Left ventricle myocardium inferior (tissue), 1 donor: ENCODE measurements around the gene FCGR3A. TPM values are rescaled to one million over a fixed set of nuclear protein-coding genes. Genes with fewer than 3 reads are reported as not detected.
"Not testable (repeated sequence)": the region's sequence is repeated elsewhere in the genome, so short reads cannot be mapped to it uniquely, and the experiment has no call there.

Experiments used
- DNase-seq: peaks from one replicate; pipeline ENCODE4 v3.0.0-alpha.2; 2020
- H3K27ac ChIP-seq: fragments of 200-600 bp; replicated peaks from 2 replicates; pipeline ENCODE4 v1.8.0; 2021
- H3K27me3 ChIP-seq: fragments of 200-600 bp; 2 replicates; pipeline ENCODE4 v1.8.0; 2021; ENCODE audit warnings: low read depth
- H3K36me3 ChIP-seq: fragments of 200-600 bp; 2 replicates; pipeline ENCODE4 v1.8.0; 2021
- H3K4me1 ChIP-seq: fragments of 200-600 bp; 2 replicates; pipeline ENCODE4 v1.8.0; 2021
- H3K4me3 ChIP-seq: fragments of 200-600 bp; 2 replicates; pipeline ENCODE4 v1.8.0; 2021; ENCODE audit warnings: mild to moderate bottlenecking, moderate library complexity
- H3K9me3 ChIP-seq: fragments of 200-600 bp; replicated peaks from 2 replicates; pipeline ENCODE4 v1.8.0; 2021
- intact Hi-C: fragments of 100-400 bp; cut with micrococcal nuclease; formaldehyde crosslinking; loops from one replicate; pipeline ENCODE4 v1.11.0; 2022
- total RNA-seq: library from RNA; stranded (reverse); fragmentation: NEBNext Ultra II Directional; extraction: Animal tissue kit (Norgen Biotek cat#: 25700); gene quantifications from one replicate; pipeline ENCODE4 v1.2.1, GENCODE V29; 2021
- TF ChIP-seq, protein P1 (sequence below): fragments of 200-600 bp; IDR thresholded peaks from 2 replicates; pipeline ENCODE4 v1.8.0; 2021; ENCODE audit warnings: antibody characterized with exemption, mild to moderate bottlenecking, borderline replicate concordance
- donor health status: DM: no; HTN: yes; CAD: no; lungs with severe emphysema.

Gene FCGR3A
- total RNA-seq, 1 donor from 2014 or later = 15.0 TPM

DNA sequence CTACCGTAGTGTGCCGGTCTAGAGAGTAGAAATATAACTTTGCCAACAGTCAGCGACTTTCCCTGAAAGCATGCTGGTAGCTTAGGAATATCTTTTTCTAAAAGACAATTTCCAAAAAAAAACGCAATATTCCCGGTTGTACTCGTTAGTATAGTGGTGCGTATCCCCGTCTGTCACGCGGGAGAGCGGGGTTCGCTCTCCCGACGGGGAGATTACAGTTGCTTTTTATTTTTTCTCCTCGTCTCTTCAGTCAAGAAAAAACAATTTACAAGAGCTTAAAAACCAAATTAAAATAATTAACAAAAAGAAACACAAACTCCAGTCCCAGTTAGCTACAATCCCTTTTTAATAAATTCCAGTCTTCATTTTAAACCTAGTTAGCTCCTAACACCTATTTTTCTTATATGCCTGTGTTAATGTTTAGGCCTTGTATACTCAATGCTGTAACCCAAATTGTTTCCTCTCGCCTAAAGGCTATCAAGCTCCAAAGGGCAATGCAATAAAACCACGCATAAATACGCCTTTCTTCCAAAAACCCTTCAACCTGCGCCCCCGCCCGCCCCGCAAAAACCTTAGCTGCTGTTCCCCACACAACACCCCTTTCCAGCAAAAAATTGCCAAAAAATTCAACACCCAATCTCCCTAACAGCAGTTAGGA is 17.5 kb downstream of the FCGR3A start:
- H3K4me3 ChIP-seq = peak overlapping the region; percentile 86
- H3K27me3 ChIP-seq = no peaks in the 10 kb centered on the region
- H3K4me1 ChIP-seq = peaks cover 20% of the 10 kb centered on the region
- peaks cover 4% of the 10 kb centered on the region for H3K9me3 ChIP-seq
- H3K27ac ChIP-seq = peak overlapping the region; percentile 88
- TF ChIP-seq, protein P1, sequence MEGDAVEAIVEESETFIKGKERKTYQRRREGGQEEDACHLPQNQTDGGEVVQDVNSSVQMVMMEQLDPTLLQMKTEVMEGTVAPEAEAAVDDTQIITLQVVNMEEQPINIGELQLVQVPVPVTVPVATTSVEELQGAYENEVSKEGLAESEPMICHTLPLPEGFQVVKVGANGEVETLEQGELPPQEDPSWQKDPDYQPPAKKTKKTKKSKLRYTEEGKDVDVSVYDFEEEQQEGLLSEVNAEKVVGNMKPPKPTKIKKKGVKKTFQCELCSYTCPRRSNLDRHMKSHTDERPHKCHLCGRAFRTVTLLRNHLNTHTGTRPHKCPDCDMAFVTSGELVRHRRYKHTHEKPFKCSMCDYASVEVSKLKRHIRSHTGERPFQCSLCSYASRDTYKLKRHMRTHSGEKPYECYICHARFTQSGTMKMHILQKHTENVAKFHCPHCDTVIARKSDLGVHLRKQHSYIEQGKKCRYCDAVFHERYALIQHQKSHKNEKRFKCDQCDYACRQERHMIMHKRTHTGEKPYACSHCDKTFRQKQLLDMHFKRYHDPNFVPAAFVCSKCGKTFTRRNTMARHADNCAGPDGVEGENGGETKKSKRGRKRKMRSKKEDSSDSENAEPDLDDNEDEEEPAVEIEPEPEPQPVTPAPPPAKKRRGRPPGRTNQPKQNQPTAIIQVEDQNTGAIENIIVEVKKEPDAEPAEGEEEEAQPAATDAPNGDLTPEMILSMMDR = no peak
- intact Hi-C loops = no loop called here
- DNase-seq = no peak
- H3K36me3 ChIP-seq = no peaks in the 10 kb centered on the region

DNA sequence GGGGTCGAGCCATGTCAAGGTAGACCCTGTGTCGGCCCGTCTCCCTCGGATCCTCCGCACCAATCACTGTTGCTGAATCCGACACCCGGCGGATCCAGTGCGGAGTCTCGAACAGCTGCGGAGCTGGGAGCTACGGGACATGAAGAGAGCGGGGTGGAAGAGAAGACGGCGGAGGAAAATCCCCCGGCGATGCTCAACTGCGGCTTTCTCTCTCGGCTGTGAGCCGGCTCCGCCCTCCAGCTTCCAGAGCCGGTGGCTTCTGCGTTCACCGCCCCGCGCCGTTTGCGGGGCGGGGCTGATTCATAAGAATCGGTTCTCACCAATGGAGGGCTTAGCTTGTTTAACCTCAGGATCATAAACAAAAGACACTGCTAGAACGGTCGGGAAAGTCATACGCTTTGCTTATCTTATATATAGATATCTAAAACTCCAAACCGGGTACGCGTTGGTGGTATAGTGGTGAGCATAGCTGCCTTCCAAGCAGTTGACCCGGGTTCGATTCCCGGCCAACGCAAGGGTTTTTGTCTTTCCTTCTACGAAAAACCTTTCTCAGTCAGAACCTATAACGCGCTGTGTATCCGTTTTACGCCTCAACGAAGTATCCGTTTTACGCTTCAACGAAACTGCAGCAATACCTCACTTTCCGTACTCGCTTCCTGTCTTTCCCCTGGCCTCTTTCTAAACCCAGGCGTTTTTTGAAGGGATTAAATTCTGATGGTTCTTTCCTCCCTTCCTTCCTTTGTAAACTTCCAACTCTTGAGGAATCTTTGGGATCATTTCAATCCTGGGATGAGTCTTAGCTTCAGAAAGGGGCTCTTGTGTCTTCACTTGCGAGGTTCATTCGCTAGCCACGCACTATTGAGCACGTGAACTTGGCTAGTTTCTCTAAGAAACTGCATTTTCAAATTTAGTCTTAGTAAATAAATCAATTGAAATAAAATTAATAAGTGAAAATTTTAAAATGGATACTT is 18.7 kb downstream of the FCGR3A start:
- H3K36me3 ChIP-seq, intact Hi-C loops, H3K9me3 ChIP-seq, H3K27me3 ChIP-seq: not testable (repeated sequence)
- peak; percentile 83 for DNase-seq
- Histone ChIP-seq H3K27ac (peak overlapping the region; percentile 88), H3K4me3 (peak overlapping the region; percentile 86), H3K4me1 (peaks cover 20% of the 10 kb centered on the region)

DNA sequence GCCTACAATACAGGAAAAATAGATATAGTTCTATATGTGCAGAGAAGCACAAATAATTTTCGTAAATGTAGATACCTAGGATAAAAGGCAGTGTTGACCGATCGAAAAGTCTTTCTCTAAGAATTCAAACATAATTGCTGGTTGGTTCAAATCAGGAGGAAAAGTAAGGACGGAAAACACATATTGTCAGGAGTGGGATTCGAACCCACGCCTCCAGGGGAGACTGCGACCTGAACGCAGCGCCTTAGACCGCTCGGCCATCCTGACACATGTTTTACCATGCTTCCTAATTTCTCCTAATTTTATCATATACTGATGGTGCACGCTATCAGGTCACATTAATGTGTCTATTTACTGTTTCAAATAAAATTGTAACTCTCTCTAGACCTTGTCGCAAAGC is 19.5 kb downstream of the FCGR3A start:
- H3K36me3 ChIP-seq, intact Hi-C loops, H3K9me3 ChIP-seq, H3K27me3 ChIP-seq: not testable (repeated sequence)
- DNase-seq = peak; percentile 56
- H3K4me1 ChIP-seq = peaks cover 20% of the 10 kb centered on the region
- peak overlapping the region; percentile 88 for H3K27ac ChIP-seq
- H3K4me3 ChIP-seq = peak overlapping the region; percentile 86

DNA sequence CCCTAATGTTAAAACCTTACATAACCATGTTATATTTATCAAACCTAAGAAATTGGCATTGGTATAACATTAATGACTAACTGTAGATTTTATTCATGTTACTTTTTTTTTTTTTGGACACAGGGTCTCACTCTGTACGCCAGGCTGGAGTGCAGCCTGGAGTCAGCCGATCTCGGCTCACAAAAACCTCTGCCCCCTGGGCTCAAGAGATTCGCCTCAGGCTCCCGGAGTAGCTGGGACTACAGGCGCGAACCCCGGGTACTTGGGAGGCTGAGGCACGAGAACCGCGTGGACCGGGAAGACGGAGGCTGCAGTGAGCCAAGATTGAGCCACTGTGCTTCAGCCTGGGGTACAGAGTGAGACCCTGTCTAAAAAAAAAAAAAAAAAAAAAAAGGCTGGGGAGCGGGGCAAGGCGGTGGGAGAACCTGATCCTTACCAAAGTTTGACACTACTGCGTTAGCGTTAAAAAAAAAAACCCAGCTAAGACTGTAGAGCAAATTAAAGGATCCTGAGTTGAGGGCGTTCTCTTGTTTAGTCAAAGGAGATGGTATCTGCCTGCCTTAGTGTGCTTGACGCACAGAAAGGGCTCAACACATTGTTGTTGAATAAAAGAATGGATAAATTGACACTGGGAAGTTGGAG is 20.0 kb downstream of the FCGR3A start:
- H3K36me3 ChIP-seq, H3K27me3 ChIP-seq, H3K9me3 ChIP-seq, intact Hi-C loops, DNase-seq: not testable (repeated sequence)
- H3K4me3 ChIP-seq = peak overlapping the region; percentile 86
- peak overlapping the region; percentile 88 for H3K27ac ChIP-seq
- H3K4me1 ChIP-seq = peaks cover 24% of the 10 kb centered on the region

DNA sequence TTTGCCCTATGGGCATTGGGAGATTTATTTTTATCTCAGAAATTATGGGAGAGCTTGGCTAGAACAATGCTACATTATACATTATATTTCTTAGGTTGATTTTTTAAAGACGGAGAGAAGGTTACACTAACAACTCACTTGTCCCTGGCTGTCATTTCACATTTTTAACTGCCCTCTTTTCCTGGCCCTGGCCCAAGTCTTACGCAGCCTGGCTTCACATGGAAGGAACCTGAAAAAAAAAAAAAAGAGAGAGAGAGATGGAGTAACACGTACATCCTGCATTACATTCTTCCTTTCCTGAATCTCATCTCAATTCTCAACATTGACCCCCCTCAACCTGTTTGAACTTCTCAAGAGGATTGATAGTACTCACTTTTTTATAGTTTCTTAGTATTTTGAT is 21.1 kb downstream of the FCGR3A start:
- H3K27me3 ChIP-seq, H3K9me3 ChIP-seq, intact Hi-C loops, H3K4me3 ChIP-seq, H3K36me3 ChIP-seq, H3K27ac ChIP-seq: not testable (repeated sequence)
- peak; percentile 58 for DNase-seq
- peaks cover 24% of the 10 kb centered on the region for H3K4me1 ChIP-seq

DNA sequence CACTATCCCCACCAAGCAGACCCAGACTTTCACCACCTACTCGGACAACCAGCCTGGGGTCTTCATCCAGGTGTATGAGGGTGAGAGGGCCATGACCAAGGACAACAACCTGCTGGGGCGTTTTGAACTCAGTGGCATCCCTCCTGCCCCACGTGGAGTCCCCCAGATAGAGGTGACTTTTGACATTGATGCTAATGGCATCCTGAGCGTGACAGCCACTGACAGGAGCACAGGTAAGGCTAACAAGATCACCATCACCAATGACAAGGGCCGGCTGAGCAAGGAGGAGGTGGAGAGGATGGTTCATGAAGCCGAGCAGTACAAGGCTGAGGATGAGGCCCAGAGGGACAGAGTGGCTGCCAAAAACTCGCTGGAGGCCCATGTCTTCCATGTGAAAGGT is 23.7 kb downstream of the FCGR3A start:
- H3K27ac ChIP-seq, H3K4me3 ChIP-seq, H3K27me3 ChIP-seq, intact Hi-C loops, H3K9me3 ChIP-seq, H3K36me3 ChIP-seq, DNase-seq: not testable (repeated sequence)
- H3K4me1 ChIP-seq = peaks cover 13% of the 10 kb centered on the region

DNA sequence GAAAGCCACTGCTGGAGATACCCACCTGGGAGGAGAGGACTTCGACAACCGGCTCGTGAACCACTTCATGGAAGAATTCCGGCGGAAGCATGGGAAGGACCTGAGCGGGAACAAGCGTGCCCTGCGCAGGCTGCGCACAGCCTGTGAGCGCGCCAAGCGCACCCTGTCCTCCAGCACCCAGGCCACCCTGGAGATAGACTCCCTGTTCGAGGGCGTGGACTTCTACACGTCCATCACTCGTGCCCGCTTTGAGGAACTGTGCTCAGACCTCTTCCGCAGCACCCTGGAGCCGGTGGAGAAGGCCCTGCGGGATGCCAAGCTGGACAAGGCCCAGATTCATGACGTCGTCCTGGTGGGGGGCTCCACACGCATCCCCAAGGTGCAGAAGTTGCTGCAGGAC is 24.3 kb downstream of the FCGR3A start:
- H3K27ac ChIP-seq = peak overlapping the region; percentile 44

DNA sequence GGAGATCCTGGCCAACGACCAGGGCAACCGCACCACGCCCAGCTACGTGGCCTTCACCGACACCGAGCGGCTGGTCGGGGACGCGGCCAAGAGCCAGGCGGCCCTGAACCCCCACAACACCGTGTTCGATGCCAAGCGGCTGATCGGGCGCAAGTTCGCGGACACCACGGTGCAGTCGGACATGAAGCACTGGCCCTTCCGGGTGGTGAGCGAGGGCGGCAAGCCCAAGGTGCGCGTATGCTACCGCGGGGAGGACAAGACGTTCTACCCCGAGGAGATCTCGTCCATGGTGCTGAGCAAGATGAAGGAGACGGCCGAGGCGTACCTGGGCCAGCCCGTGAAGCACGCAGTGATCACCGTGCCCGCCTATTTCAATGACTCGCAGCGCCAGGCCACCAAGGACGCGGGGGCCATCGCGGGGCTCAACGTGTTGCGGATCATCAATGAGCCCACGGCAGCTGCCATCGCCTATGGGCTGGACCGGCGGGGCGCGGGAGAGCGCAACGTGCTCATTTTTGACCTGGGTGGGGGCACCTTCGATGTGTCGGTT is 24.8 kb downstream of the FCGR3A start:
- H3K9me3 ChIP-seq, H3K27me3 ChIP-seq, H3K36me3 ChIP-seq, H3K4me1 ChIP-seq, DNase-seq, intact Hi-C loops: not testable (repeated sequence)
- Histone ChIP-seq H3K4me3 (peak overlapping the region; percentile 70), H3K27ac (peak overlapping the region; percentile 44)

More for the DNA sequence above, 24.3 kb downstream of the FCGR3A start:
- peaks cover 13% of the 10 kb centered on the region for H3K4me1 ChIP-seq
- H3K9me3 ChIP-seq, intact Hi-C loops, DNase-seq, H3K36me3 ChIP-seq, H3K27me3 ChIP-seq: not testable (repeated sequence)
- peak overlapping the region; percentile 70 for H3K4me3 ChIP-seq

DNA sequence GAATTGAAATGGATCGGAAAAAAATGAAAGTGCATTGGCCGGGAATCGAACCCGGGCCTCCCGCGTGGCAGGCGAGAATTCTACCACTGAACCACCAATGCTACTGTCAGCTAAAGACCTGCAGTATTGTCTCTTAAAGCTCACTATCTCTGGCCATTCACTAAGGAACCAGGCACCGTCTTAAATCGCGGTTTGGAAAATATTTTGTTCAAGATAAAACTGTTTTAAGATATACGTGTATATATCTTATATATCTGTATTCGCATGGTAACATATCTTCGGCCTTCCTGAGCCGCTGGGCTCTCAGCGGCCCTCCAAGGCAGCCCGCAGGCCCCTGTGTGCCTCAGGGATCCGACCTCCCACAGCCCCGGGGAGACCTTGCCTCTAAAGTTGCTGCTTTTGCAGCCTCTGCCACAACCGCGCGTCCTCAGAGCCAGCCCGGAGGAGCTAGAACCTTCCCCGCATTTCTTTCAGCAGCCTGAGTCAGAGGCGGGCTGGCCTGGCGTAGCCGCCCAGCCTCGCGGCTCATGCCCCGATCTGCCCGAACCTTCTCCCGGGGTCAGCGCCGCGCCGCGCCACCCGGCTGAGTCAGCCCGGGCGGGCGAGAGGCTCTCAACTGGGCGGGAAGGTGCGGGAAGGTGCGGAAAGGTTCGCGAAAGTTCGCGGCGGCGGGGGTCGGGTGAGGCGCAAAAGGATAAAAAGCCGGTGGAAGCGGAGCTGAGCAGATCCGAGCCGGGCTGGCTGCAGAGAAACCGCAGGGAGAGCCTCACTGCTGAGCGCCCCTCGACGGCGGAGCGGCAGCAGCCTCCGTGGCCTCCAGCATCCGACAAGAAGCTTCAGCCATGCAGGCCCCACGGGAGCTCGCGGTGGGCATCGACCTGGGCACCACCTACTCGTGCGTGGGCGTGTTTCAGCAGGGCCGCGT is 25.5 kb downstream of the FCGR3A start, which contains the start of gene HSPA6:
TSS of gene HSPA6 (plus strand) at position 724 of the 925 bp plus-strand sequence. CDS start at position 843, 119 bp downstream.
- DNase-seq = peak; percentile 47
- peak within 1 kb of the TSS; percentile 70 for H3K4me3 ChIP-seq
- H3K9me3 ChIP-seq, H3K36me3 ChIP-seq, intact Hi-C loops, H3K4me1 ChIP-seq, H3K27me3 ChIP-seq: not testable (repeated sequence)
- peak within 1 kb of the TSS; percentile 73 for H3K27ac ChIP-seq

DNA sequence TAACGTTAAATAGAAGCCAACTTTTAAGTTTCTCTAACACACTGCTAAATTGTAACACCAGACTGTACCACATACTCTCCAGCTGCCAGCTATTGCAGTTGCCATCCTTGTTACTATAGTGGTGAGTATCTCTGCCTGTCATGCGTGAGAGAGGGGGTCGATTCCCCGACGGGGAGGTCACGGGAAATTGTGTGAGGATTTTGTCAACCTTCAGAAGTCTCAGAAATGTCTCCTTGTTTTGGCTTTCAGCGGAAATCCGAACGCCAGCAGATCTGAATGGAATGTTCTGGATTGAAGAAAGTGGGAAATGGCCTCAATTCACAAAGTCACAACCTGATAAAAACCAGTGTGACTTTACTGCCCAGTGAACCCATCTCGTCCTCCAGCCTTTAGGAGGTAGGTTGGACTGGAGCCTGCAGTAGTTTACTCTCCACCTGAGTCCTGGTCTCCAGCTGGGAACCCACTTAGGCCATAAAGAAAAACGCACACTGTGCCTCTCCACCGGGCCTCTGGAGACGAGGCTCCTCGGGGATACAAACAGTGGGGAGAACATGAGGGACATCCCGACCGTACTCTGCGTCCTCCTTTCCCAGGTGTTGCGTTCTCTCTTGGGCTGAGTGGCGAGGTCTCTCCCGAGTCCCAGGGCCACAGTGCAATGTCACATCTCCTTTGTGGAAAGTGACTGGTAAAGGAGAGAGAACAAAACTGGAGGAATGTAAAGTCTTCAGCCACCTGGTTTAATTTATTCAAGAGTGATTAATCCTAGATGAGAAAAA is 26.4 kb downstream of the FCGR3A start:
- H3K4me1 ChIP-seq, intact Hi-C loops, H3K9me3 ChIP-seq, H3K36me3 ChIP-seq, H3K27ac ChIP-seq, H3K27me3 ChIP-seq, DNase-seq: not testable (repeated sequence)
- peak overlapping the region; percentile 70 for H3K4me3 ChIP-seq

DNA sequence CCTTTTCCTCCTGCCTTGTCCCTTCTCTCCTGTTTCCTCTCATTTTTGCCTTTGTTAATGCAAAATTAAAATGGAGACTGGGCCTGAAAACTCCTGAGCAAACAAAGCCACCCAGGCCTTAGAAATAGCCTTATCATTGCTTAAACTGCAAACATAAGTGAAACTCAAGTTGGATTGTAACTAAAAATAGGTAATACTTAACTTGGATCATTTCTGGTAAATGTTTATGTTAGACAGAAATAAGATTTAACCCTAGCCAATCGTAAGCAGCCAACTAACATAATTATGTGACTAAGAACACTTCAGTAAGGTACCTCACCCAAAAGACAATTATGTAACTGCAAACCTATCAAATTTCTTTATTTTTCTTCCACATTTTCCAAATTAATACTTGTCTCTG is 35.7 kb downstream of the FCGR3A start:
- H3K36me3 ChIP-seq, H3K27me3 ChIP-seq, H3K4me3 ChIP-seq, DNase-seq, H3K4me1 ChIP-seq, H3K9me3 ChIP-seq, intact Hi-C loops: not testable (repeated sequence)
- H3K27ac ChIP-seq = peak overlapping the region; percentile 63
